ENCODE data around the gene DDAH2. TPM values are rescaled to one million over a fixed set of nuclear protein-coding genes. Genes with fewer than 3 reads are reported as not detected.

Gene DDAH2
- total RNA-seq, 2 donors from 2014 or later, result 150 to 153 TPM

DNA sequence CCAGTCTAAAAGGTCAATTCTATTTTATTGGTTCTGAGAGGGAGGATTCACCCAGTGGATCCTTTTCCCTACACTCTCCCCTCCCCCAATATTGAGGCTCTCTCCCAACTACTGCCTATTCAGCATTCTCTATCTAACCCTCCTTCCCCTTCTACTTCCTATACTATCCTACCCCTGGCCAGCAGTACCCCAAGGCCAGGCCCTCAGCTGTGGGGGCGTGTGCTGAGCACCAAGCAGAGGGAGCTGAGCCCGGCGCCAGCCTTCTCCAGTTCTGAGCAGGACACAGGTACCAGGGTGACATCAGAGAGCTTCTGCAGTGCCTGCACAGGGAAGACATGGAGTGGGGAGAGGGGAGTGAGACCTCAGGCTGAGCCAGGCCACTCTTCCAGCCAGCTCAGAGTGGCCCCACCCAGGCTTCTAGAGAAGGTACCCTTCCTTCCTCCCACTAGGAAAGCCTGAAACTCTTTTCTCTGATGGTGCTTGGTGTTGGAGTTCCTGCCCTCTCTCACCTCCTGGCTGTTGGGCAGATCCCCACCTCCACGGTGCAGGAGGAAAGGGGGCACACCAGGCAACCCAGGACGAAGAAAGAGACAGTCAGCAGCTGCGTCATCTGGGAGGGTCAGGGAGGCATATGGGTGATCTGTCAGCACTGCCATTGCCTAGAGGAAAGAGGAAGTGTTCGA, 1.9 kb downstream of the DDAH2 start:
- 93 to 95% methylated on average over 6 to 7 of the region's 7 CpGs for WGBS, 2 experiments (ENCODE audit: insufficient coverage in 1 of 2, insufficient read length in 1 of 2)
- no peaks in the 10 kb centered on the region for H3K9me3 ChIP-seq (ENCODE audit: control insufficient read depth, low read length)
- Mint-ChIP-seq H3K4me3 (peak overlapping the region; percentile 37), H3K4me1 (peaks cover 8% of the 10 kb centered on the region), H3K27me3 (ENCODE audit: insufficient read depth) (no peaks in the 10 kb centered on the region), H3K36me3 (ENCODE audit: low read depth) (peaks cover 47% of the 10 kb centered on the region), H3K9me3 (no peaks in the 10 kb centered on the region), H3K27ac (no peak overlapping the region)
- H3K36me3 ChIP-seq (ENCODE audit: control insufficient read depth, insufficient read depth, low read length), result peaks cover 53% of the 10 kb centered on the region
- TF ChIP-seq, protein P1, sequence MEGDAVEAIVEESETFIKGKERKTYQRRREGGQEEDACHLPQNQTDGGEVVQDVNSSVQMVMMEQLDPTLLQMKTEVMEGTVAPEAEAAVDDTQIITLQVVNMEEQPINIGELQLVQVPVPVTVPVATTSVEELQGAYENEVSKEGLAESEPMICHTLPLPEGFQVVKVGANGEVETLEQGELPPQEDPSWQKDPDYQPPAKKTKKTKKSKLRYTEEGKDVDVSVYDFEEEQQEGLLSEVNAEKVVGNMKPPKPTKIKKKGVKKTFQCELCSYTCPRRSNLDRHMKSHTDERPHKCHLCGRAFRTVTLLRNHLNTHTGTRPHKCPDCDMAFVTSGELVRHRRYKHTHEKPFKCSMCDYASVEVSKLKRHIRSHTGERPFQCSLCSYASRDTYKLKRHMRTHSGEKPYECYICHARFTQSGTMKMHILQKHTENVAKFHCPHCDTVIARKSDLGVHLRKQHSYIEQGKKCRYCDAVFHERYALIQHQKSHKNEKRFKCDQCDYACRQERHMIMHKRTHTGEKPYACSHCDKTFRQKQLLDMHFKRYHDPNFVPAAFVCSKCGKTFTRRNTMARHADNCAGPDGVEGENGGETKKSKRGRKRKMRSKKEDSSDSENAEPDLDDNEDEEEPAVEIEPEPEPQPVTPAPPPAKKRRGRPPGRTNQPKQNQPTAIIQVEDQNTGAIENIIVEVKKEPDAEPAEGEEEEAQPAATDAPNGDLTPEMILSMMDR (conservative IDR thresholded peaks at IDR 0.05), result no peak
- no peak overlapping the region for H3K27ac ChIP-seq (ENCODE audit: low read depth, low read length)
- DNase-seq, result no peak
- H3K27me3 ChIP-seq (ENCODE audit: control insufficient read depth, insufficient read depth, low read length, poor library complexity, severe bottlenecking), result no peaks in the 10 kb centered on the region
- H3K4me1 ChIP-seq (ENCODE audit: control insufficient read depth, insufficient read depth, low read length), result no peaks in the 10 kb centered on the region
- H3K9ac ChIP-seq (ENCODE audit: extremely low read depth, low read length, poor library complexity, severe bottlenecking), result no peak overlapping the region
- H3K4me3 ChIP-seq (ENCODE audit: low read length), result no peak overlapping the region

DNA sequence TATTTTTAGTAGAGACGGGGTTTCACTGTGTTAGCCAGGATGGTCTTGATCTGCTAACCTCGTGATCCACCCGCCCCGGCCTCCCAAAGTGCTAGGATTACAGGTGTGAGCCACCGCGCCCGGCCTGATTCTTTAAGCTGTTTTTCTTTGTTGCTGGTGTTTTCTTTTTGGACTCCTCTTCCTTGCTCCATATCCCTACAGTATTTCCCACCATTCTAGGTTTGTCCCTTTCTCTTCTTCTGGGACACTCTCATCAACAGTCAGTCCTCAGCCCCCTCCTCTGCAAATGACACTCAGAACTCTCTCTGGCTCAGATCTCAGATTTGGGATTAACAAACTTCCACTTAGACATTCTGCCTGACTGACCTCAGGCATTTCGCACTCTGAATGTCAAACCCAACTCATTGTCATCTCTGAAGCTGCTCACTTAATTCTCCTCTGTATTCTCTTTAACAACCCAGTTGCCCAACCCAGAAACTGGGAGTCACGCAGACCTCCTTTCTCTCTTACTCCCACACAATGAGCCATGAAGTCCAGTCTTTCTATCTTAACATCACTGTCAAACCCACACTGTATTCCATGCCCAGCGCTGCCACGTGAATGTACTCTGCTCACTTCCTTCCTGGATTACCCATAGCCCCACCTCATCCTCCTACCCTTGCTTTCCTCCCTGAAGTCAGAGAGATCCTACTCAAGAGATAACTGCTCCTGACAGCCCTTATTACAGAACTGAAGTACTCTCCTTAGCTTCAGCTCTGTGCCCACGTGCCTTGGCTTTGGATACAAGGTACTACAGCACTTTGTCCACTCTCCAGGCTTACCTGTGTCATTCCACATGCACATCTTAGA, 3.4 kb downstream of the DDAH2 start:
- Histone ChIP-seq H3K4me3 (ENCODE audit: low read length) (no peak overlapping the region), H3K9me3 (ENCODE audit: control insufficient read depth, low read length) (no peaks in the 10 kb centered on the region), H3K36me3 (ENCODE audit: control insufficient read depth, insufficient read depth, low read length) (peaks cover 39% of the 10 kb centered on the region), H3K27me3 (ENCODE audit: control insufficient read depth, insufficient read depth, low read length, poor library complexity, severe bottlenecking) (no peaks in the 10 kb centered on the region), H3K4me1 (ENCODE audit: control insufficient read depth, insufficient read depth, low read length) (no peaks in the 10 kb centered on the region), H3K9ac (ENCODE audit: extremely low read depth, low read length, poor library complexity, severe bottlenecking) (no peak overlapping the region), H3K27ac (ENCODE audit: low read depth, low read length) (no peak overlapping the region)
- no peak overlapping the region for H3K27ac Mint-ChIP-seq
- H3K4me3 Mint-ChIP-seq, result no peak overlapping the region
- WGBS, 2 experiments (ENCODE audit: insufficient coverage in 1 of 2, insufficient read length in 1 of 2), result 96 to 97% methylated on average over 11 to 12 of the region's 12 CpGs
- peaks cover 6% of the 10 kb centered on the region for H3K4me1 Mint-ChIP-seq
- no peak for DNase-seq
- no peaks in the 10 kb centered on the region for H3K9me3 Mint-ChIP-seq
- no peaks in the 10 kb centered on the region for H3K27me3 Mint-ChIP-seq (ENCODE audit: insufficient read depth)
- peaks cover 39% of the 10 kb centered on the region for H3K36me3 Mint-ChIP-seq (ENCODE audit: low read depth)
- TF ChIP-seq, protein P1 (conservative IDR thresholded peaks at IDR 0.05), result no peak

DNA sequence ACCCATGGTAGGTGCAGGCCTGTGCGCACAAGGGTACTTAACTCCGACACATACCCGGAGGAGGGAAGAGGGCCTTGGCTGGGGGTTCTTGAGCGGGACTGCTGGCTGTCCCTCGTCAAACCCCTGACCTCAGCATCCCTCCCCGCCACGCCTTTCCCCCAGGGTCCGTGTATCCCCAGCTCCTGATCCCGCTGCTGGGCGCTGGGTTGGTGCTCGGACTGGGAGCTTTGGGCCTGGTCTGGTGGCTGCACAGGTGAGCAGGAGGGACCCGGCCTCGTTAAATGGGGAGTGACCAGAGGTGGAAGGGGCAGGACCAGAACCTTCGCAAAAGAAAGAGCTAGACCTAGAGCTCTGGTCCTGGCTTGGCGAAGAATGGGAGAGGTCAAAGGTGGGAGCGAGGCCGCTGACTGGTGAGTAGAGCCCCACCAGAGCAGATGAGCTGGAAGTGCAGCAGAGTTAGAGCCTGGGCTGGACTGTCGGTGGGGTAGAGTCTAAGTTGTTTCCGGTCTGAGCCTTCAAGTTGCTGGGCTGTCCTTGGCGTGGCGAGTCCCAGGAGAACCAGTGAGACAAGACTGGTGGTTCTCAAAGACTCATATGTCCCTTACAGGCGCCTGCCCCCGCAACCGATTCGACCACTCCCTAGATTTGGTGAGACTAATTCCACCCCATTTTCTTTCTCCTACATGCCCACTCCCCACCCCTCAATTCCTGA, 5.0 kb downstream of the DDAH2 start:
- no peak for DNase-seq
- Mint-ChIP-seq H3K27me3 (ENCODE audit: insufficient read depth) (no peaks in the 10 kb centered on the region), H3K36me3 (ENCODE audit: low read depth) (peaks cover 34% of the 10 kb centered on the region), H3K27ac (no peak overlapping the region), H3K9me3 (no peaks in the 10 kb centered on the region), H3K4me3 (no peak overlapping the region), H3K4me1 (no peaks in the 10 kb centered on the region)
- TF ChIP-seq, protein P1 (conservative IDR thresholded peaks at IDR 0.05), result no peak
- Histone ChIP-seq H3K27me3 (ENCODE audit: control insufficient read depth, insufficient read depth, low read length, poor library complexity, severe bottlenecking) (no peaks in the 10 kb centered on the region), H3K4me1 (ENCODE audit: control insufficient read depth, insufficient read depth, low read length) (no peaks in the 10 kb centered on the region), H3K9me3 (ENCODE audit: control insufficient read depth, low read length) (no peaks in the 10 kb centered on the region), H3K9ac (ENCODE audit: extremely low read depth, low read length, poor library complexity, severe bottlenecking) (no peak overlapping the region), H3K4me3 (ENCODE audit: low read length) (no peak overlapping the region), H3K27ac (ENCODE audit: low read depth, low read length) (no peak overlapping the region), H3K36me3 (ENCODE audit: control insufficient read depth, insufficient read depth, low read length) (peaks cover 35% of the 10 kb centered on the region)
- 95 to 96% methylated on average over 14 to 25 of the region's 25 CpGs for WGBS, 2 experiments (ENCODE audit: insufficient coverage in 1 of 2, insufficient read length in 1 of 2)

Data from endodermal cell (in vitro differentiated cells).